Suppressor macrophage (primary cell): ENCODE data around the gene GSE1.

ENCODE experiments used
- DNase-seq, 4 experiments: peaks; one replicate each; pipeline ENCODE4 v3.0.0-alpha.2; 2020 to 2022

The GSE1 gene

GRCh38 chr16:85650844-85651628 is 37.9 kb downstream of the GSE1 start:
- DNase-seq = no peak

GRCh38 chr16:85651629-85652430 is 38.7 kb downstream of the GSE1 start:
- no peak for DNase-seq

- DNase-seq = peak; percentile 5 to 45 (median 38)
Measured at GRCh38 chr16:85652431-85653221, 39.5 kb downstream of the GSE1 start.

GRCh38 chr16:85653290-85653891 is 40.3 kb downstream of the GSE1 start:
- DNase-seq = peak in 2 of 4 experiments; percentile 10 to 25

- DNase-seq = no peak
Measured at GRCh38 chr16:85654251-85655095, 41.4 kb downstream of the GSE1 start.

GRCh38 chr16:85655216-85656129 is 42.4 kb downstream of the GSE1 start:
- no peak for DNase-seq

- no peak for DNase-seq
Measured at GRCh38 chr16:85656351-85657266, 43.5 kb downstream of the GSE1 start.

GRCh38 chr16:85657267-85657650 is 44.1 kb downstream of the GSE1 start:
- DNase-seq = no peak

GRCh38 chr16:85657996-85658395 is 44.9 kb downstream of the GSE1 start:
- no peak for DNase-seq

- no peak for DNase-seq
Measured at GRCh38 chr16:85658504-85659326, 45.6 kb downstream of the GSE1 start.

- no peak for DNase-seq
Measured at GRCh38 chr16:85659336-85659735, 46.2 kb downstream of the GSE1 start.

- DNase-seq = peak; percentile 65 to 78 (median 72)
Measured at GRCh38 chr16:85659805-85660511, 46.8 kb downstream of the GSE1 start.

- DNase-seq = no peak
Measured at GRCh38 chr16:85660843-85661739, 48.0 kb downstream of the GSE1 start.

GRCh38 chr16:85661740-85662481 is 48.8 kb downstream of the GSE1 start:
- DNase-seq = no peak

GRCh38 chr16:85662482-85662812 is 49.3 kb downstream of the GSE1 start:
- DNase-seq = no peak
